ENCODE data around the gene DNAJC3.
"Not testable (repeated sequence)": the region's sequence is repeated elsewhere in the genome, so short reads cannot be mapped to it uniquely, and the experiment has no call there.

Gene DNAJC3, protein sequence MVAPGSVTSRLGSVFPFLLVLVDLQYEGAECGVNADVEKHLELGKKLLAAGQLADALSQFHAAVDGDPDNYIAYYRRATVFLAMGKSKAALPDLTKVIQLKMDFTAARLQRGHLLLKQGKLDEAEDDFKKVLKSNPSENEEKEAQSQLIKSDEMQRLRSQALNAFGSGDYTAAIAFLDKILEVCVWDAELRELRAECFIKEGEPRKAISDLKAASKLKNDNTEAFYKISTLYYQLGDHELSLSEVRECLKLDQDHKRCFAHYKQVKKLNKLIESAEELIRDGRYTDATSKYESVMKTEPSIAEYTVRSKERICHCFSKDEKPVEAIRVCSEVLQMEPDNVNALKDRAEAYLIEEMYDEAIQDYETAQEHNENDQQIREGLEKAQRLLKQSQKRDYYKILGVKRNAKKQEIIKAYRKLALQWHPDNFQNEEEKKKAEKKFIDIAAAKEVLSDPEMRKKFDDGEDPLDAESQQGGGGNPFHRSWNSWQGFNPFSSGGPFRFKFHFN

DNA sequence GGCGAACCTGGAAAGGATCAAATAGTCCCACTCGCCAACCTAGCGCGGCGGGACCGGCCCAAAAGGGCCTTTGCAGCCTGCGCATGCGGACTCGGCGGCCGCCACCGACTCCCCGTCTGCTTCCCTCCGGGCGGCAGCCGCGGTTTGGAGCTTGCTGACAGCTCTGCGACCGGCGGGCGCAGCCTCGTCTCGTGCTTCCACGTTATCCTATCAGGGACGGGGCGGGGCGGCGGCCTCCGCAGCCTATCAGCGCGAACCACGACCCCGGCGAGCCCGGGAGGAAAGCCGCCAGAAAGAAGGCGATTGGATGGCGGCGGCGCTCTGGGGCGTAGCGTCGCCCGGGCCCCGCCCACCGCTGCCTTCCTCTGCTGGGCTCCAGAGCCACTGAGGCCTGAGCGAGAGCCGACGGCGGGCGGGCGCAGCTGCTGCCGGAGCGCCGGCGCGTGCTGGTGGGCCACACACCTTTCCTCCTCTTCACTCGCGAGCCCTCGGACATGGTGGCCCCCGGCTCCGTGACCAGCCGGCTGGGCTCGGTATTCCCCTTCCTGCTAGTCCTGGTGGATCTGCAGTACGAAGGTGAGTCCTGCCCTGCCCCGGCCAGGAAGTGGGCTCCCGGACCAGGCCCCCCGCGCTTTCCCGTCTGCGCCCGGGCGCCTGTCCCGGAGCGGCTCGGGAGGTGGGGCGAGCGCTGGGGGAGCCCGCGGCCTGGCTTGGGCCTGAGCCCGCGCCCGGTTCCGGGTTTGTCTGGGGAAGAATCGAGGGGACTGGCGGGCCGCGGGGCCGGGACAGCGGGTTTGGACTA is at the start of gene DNAJC3:
DNAJC3 (plus strand) TSS at position 378 of the 802 bp plus-strand sequence; CDS start at position 495, 117 bp downstream.
- peak; percentile 97 for DNase-seq (ENCODE audit: low spot score)

DNA sequence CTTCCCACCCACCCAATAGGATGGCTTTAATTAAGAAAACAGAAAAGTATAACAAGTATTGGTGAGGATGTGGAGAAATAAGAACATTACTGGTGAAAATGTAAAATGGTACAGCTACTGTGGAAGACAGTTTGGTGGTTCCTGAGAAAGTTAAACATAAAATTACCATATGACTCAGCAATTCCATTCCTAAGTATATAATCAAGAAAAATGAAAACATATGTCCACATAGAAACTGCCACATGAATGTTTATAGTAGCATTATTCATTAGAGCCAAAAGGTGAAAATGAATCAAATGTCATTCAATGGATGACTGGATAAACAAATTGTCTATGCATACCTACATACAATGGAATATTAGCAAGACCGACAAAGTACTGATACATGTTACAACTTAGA is 49.3 kb upstream of the DNAJC3 start:
- DNase-seq (ENCODE audit: low spot score) = no peak

DNA sequence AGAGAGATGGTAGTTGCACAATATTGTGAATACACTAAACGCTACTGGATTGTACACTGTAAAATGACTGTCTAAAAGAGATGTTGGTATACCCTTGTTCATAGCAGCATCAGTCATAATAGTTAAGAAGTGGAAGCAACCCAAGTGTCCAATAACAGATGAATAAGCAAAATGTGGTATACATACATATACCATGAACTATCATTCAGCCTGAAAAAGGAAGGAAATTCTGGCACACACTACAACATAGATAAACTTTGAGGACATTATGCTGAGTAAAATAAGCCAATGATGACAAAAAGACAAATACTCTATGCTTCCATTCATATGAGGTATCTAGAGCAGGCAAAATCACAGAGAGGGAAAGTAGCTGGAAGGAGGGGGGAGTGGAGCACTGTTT is 48.5 kb upstream of the DNAJC3 start:
- no peak for DNase-seq (ENCODE audit: low spot score)

DNA sequence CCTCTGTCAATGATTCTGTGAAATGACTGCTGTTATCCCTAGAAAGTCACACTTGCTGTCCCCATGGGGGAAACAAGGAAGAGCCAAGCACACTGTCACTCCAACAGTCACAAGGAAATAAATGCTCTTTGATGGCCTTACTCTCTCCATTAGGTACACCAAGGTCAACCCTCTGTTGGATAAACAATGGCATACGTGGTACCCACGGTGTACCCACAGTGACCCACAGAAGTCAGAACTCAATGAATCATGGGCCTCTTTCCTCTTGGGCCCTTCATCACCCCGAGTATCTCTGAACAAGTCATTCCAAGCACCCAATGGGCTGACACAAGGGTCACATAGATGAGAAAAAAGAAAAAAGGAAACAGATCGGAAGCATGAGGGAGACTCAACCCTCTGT is 47.9 kb upstream of the DNAJC3 start:
- DNase-seq (ENCODE audit: low spot score) = no peak

DNA sequence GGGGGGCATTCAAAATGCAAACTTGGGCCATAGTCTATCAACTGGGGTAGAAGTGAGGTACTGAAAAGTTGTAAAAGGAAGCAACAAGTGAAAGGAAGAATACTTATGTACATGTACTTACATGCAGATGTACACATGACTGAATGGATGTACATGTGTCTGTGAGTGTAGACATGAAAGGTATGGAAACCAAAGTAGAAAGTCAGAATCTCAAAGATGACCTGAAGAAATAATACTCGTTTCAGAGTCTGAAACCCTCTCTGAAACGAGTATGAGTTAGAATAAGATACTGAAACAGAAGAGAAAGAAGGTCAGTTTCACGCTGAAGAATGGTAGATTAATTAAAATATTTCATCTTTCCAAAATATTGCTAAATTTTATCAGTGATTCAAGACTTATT is 46.3 kb upstream of the DNAJC3 start:
- DNase-seq (ENCODE audit: low spot score) = no peak

DNA sequence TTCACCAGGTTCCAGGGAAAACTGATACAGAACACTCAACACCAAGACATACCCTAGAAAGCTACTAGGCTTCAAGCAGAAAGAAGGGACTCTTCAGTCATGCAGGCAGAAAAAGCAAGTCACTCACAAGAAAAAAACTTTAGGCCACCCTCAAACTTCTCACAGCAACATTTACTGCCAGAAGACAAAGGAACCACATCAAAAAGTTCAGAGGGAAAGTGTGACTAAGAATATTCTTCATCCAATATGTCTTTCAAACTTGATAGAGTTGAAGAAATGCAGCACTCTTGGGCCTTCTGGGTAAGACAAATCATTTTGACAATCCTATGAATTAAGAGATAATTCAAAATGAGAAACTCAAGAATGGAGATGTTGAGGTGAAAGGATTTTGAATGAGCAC is 40.1 kb upstream of the DNAJC3 start:
- no peak for DNase-seq (ENCODE audit: low spot score)

DNA sequence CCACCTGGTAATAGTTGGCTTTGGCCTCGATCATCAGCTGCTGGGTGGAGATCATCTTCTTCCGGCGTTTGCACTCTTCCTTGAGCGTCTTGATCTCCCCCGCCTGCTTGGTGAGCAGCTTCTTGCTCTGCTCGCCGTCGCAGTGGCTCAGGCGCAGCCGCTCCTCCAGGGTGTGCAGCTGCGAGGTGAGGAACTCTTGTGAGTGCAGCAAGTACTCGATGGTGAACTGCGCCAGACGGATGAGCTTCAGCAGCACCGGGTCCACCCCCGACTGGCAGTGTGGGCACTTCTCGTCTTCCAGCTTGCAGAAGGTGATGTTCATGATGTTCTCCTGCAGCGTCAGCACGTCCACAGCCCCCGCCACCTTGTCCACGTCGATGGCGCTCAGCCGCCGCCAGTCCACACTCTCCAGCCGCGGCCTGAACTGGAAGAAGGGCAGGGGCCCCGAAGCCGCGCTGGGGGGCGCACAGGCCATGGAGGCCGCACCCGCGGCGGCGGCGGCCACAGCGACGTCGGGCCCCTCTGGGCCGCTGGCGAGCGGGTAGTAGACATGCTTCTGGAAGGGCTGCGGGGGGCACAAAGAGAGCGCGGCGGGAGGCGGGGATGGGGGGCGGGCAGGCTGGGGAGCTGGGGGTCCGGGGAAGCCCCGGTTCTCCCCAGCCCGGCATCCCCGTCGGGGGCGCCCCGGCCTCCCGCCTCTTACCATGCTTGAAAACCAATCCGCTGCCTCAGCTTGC is 35.5 kb upstream of the DNAJC3 start:
- no peak for DNase-seq (ENCODE audit: low spot score)

DNA sequence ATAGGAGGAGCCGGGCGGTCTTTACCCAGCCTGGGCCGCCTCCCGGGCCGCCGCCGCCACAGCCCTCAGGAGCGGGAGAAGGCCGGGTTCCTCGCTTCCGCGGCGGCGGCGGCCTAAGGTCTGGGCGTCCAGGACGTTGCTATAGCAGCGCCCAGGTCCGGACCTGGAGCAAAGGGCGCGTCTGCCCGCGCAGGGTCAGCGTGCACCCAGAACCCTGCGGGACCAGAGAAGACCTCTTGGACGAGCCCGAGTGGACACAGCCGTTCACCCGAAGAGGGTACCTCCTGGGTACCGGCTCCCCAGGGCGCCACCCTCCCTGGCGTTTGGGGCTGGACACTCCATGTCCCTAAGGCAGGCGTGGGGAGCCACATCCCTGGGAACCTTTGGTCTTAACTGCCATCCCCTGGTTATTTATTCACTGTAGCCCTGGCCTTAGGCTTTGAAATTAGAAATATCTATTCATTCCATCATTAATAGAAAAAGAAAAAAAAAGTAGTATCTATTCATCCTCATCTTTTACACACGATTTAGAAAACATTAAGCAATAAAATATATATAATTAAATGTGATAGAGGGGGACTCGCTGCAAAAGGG is 34.8 kb upstream of the DNAJC3 start:
- DNase-seq (ENCODE audit: low spot score) = no peak

DNA sequence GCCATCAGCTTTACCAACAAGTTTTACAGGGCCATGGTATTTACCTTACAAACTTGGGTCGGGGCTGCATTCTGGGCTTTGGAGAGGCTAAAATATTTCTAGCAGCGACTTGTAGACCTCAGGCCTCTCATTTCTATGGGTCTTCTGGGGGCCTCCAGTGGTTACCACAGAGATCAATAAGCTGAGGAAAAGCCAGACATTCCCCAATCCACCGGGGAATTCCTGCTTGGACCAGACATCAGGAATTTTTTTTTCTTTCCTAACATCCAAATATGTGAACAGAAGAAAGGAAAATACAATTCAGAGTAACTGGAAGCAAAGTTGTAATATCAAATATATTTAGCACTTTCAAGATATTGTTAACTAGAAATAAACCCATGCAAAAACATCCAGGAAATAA is 33.9 kb upstream of the DNAJC3 start:
- DNase-seq (ENCODE audit: low spot score) = no peak

DNA sequence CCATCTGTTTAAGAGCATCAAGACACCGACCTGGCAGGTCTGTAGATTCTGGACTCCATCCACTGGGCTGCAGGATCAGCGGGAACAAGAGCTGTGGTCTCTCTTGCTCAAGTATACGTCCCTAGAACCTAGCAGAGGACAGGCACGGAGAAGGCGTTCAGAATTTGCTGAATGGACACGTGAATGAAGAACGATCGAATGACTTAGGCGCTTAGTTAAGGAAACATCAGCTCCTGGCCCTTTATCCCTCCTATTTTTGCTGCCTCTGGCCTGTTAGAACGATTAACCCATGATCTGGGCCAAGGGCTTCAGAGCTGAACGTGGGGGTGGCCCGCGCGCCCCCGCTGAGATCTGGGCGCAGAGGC is 33.4 kb upstream of the DNAJC3 start:
- DNase-seq (ENCODE audit: low spot score) = no peak

DNA sequence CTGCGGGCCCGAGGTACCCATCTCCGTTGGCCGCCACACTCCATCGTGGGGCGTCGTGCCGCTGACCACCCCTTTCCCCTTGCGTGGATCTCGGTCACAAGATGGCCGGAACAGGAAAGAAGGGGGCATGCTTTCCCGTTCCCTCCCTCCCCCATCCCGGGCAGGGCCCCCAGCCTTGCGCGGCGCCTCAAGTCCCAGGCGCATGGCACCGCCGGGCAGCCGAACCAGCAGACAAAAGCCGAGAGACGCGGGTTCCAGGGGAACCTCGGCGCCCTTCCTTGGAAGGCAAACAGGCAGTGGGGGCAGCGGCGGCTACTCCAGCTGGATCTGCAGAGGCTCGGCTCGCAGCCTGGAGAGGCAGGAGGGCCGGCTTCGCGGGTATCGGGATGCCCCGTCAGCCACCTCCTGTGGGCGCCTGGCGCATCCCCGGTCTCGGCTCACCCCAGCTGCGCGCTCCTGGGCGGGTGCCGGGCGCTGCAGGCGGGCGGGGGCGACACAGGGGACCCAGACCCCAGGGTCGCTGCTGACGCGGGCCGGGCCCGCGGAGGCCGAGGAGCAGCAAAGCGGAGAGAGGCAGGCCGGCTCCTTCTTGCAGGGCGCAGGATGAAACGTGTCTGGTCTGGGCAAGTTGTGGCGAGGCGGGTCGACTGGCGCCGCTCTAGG is 32.9 kb upstream of the DNAJC3 start:
- DNase-seq (ENCODE audit: low spot score) = no peak

DNA sequence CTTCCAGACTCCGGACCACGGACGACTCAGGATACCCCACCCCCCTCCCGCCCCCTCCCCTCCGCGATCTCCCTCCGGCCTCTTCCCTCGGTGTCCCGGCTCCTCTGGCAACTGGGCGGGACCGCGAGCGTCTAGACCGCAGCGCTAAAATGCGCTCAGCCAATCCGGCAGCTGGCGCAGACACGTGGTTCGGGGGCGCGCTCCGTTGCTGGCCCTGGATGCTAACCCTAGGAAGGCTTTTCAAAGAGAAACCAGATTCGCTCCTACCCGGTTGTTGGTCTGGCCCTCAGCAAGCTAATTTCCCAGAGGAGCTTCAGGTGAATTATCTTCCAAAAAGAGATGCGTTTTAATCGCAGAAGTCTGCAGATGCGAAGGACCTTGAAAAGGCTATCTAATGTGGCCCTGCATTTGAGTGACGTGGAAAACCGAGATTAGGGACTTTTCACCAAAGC is 32.3 kb upstream of the DNAJC3 start, which contains the start of gene DZIP1:
DZIP1 (minus strand) TSS at position 106 of the 452 bp plus-strand sequence. CDS start 2,677 bp downstream, outside the sequence.
- DNase-seq (ENCODE audit: low spot score) = peak; percentile 46

DNA sequence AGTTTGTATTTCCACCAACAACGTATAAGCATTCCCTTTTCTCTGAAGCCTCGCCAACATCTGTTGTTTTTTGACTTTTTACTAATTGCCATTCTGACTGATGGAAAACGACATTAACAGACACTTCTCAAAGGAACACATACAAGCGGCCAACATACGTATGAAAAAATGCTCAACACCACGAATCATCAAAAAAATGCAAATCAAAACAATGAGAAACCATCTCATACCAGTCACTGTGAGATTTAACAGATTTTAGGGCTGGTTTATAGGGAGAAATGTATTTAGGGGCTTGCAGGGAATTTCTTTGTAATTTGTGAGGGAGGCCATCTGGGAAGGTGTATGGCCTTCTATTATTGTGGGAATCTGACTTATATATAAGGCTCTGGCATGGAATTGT is 29.6 kb upstream of the DNAJC3 start:
- DNase-seq (ENCODE audit: low spot score) = no peak

DNA sequence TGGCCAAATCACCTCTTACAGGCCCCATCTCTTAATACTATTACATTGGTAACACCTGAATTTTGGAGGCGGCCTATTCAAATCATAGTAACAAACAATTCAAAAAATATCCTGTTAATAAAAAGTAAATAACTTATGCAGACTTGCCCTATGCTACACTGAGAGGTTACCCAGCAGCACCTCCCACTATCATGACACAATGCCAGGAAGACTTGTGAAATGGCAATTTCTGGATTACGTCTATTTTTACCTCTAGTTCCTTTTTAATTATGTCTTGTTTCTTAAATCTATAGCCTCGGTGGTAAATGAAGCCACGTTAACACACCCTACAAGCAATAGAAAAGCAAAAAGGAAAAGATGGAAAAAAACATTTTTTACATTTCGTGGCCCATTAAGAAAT is 26.2 kb upstream of the DNAJC3 start:
- DNase-seq (ENCODE audit: low spot score) = no peak

DNA sequence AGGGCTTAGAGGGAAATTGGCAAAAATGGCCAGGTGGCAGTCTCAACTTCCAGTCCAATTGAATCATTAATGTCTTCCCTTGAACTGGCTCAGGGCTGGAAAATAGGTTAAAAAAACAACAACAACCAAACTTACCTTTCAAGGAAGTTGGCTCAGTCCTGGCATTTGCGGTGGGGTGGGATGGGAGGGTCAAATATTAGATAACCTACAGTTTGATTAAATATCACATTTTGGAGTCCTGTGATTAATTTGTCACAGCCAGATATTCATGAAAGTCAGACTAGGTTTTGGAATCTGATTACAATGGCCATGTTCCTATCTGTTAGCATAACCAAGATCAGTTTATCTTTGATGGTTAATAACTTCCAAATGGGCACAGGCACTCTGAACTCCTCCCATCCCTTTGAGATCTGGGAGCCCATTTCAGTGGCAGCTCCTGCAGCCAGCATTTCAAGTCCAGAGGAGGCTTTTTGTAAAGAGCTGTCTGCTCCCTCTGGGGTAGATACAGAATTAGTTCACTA is 24.6 kb upstream of the DNAJC3 start:
- no peak for DNase-seq (ENCODE audit: low spot score)

DNA sequence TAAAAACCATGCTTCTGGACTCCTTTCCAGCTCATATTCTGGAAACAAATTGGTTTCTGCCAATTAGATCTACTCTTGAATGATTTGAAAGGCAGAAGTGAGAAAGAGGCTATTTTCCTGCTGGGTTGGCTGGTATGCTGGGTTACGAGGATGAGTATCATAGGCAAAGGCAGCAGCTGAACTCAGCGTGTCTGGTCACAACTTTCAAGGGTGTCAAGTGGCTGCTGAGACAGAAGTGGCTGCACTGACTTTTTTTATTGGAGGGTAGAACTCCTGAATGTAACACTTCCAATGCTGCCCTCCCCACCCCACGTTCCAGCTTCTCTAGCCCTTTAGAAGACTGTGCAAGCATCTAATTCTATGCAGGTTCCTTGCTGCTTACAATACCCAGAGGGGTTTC is 24.1 kb upstream of the DNAJC3 start:
- no peak for DNase-seq (ENCODE audit: low spot score)

DNA sequence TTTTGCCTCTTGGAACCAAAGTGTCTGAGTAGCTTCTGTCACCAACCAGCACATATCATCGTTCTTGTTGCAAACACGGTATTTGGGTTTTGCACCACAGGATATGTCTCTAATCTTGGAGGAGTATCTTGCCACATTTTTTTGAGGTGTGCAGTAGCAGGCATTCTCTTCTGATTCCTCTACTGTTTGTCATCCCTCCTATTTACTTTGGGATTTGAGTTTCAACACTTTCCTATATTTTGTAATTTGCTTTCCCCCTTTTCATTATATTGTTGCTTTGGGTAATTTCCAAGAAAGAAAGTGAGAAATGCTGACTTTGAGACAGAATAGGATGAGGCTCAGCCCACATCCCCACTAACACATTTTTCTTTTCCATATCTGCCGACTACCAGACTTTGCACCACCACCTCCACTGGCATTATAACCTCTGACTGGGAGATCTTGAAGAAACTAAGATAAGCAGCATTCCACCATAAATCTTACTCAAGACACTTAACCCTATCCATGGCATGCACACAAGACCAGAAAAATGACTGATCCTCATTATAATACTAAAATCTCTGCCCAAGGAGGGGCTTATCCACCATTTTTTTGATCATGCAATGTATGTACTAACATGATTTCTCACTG is 20.4 kb upstream of the DNAJC3 start:
- no peak for DNase-seq (ENCODE audit: low spot score)

DNA sequence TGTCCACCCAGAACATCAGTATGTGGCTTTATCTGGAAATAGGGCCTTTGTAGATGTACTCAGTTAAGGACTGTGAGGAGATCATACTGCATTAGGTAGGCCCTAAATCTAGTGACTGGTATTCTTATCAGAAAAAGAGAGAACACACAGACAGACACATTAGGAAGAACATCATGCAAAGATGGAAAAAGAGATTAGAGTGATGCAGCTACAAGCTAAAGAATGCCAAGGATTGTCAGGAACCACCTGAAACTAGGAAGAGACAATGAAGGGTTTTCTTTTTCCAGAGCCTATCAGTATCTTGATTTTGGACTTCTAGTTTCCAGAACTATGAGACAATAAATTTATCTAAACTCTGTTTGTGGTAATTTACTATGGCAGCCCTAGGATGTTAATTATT is 17.4 kb upstream of the DNAJC3 start:
- DNase-seq (ENCODE audit: low spot score) = no peak

DNA sequence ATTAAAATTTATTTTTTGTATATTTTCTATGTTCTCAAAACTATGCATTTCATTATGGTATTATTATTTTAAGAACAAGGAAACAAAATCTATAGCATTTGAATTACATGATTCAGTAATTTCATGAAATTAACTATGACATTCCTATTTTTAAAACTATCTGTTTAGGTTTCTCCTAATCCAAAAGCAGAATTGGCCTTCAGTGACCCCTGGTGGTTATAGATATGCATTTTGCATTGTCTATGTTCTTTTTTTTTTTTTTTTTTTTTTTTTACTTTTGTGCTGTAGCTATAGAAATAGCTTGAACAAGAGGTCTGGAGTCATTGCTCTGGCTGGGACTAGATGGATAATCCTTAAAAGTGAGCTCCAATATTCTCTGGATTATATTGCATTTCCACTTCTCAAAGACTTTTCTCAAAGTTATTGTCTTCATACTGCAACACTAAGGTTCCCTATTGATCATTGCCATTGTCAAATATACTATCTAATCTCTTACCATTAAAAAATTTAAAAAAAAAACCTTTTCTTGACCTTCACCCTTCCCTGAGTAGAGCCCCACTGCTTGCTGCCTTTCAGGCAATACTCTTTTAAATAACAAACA is 15.9 kb upstream of the DNAJC3 start:
- no peak for DNase-seq (ENCODE audit: low spot score)

DNA sequence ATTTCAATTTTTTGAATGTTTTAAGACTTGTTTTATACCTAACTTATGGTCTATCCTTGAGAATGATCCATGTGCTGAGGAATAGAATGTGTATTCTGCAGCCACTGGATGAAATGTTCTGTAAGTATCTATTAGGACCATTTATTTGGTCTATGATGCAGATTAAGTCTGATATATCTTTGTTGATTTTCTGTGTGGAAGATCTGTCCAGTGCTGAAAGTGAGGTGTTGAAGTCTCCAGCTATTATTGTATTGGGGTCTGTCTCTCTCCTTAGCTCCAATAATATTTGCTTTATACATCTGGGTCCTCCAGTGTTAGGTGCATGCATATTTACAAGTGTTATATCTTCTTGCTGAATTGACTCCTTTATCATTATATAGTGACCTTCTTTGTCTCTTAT is 9.7 kb upstream of the DNAJC3 start:
- DNase-seq (ENCODE audit: low spot score) = not testable (repeated sequence)

Measured in globus pallidus (tissue), 1 donor.